Fibroblast of skin of left biceps (primary cell): ENCODE measurements around the gene NFXL1.

Experiments used
- DNase-seq, 2 experiments: peaks; one replicate each; pipeline ENCODE4 v3.0.0-alpha.2; 2013; ENCODE audit warnings: low read depth in 2 of 2

Gene NFXL1

DNA sequence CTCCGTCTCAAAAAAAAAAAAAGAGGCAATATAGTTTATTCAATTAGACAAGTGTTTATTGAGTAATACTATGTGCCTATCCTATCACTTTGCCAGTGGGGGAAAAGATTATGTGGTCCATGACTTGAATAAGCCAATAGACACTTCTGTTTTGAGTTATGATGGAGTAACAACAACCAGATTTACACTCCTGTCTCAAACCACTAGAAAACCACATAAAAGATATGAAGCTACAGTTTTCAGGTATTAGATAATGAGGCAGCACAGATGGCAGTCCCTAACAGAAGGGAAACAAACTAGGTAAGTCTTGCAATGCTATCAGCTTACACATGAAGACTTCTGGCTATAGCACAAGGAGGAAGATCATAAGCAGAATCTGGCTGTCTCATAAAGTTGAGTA lies 22.5 kb downstream of the NFXL1 start:
- DNase-seq, result no peak

DNA sequence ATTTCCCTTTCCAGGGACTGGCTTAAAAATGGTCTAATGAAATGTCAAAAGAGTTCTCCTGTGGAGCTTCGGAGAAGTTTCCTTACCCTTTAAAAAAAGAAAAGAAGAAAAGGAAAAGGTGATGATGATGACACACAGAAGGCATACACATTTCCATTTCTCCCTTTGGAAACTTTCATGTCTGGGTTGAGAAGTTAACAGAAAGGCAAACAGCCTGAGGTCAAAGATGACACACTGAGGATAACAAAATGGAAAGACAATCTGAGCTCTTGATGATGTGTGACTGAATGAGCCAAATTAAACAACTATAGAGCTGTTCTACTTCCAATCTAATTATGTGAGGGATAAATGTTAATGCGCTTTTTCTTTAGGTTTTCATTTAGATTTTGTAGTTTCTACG lies 32.2 kb downstream of the NFXL1 start:
- DNase-seq, result no peak

DNA sequence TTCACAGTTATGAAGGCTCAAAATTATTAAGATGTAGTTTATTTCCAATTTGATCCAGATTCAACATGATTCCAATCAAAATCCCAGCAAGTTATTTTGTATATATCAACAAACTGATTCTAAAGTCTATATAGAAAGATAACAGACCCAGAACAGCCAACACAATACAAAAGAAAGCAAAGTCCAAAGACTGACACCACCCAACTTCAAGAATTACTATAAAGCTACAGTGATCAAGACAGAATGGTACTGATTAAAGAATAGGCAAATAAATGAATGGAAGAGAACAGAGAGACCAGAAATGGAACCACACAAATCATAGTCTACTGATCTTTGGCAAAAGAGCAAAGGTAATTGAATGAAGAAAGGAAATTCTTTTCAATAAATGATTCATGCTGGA lies 34.9 kb downstream of the NFXL1 start:
- DNase-seq, result no peak

DNA sequence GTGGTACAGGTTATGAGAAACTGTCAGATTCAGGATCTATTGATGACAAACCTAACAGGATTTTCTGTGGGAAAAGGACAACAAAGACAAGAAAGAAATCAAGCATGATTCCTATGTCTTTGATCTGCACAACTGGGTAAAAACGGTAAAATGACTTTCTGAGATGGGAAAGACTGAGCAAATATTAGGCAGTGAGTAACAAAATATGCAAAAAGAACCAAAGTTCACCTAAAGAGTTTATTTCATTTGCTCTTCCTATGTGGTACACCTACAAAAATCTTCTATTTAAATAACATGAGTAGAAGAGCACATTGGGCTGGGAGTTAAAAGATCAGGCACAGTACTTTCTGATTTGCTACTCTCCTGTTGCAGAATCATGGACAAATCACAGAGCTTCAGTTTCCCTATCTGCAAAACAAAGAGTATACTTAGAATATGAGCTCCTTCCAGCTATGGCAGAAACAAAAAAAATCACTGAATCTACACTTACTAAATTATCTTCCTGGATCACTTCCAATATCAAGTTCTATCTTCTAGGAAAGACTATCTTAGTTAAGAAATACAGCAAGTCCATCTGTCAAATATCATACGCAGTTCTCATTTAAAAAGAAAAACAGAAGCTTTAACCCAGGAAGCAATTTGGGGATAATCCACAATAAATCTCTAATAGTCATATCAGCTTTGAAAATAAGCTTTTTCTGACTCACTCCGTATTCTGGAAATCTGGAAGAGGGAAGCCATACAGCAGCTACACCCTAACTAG lies 37.4 kb downstream of the NFXL1 start:
- DNase-seq, result no peak

DNA sequence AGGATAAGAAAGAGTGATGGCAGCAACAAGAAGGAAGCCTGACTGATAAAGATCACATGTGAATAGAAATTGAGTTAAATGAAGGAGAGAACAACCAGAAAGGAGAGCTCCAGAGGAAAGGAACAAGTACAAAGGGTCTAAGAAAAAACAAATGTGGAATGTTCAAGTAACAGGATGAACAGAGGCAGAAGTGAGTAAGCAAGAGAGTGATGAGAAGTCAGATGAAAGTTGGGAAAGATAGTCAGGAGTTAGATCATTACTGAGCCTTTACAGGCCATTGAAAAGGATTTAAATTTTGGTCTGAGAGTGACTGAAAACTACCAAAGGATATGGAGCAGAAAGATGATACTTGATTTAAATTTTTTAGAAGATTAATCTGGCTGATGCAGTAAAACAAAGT lies 38.1 kb downstream of the NFXL1 start:
- DNase-seq, result no peak

DNA sequence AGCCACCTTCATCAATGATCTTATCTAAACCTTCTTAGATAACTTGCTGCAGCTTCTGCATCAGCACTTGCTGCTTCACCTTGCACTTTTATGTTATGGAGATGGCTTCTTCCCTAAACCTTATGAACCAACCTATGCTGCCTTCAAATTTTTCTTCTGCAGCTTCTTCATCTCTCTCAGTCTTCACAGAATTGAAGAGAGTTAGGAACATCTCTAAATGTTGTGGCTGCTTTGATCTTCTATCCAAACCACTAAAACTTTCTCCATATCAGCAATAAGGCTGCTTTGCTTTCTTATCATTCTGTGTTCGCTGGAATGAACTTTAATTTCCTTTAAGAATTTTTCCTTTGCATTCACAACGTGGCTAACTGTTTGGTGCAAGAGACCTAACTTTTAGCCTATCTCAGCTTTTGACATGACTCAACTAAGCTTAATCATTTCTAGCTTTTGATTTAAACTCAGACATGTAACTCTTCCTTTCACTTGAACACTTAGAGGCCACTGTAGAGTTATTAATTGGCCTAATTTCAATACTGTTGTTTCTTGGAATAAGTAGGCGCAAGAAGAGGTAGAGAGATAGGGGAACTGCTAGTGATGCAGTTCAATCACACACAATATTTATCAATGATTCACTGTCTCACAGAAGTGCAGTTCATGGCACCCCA lies 40.4 kb downstream of the NFXL1 start:
- no peak for DNase-seq

DNA sequence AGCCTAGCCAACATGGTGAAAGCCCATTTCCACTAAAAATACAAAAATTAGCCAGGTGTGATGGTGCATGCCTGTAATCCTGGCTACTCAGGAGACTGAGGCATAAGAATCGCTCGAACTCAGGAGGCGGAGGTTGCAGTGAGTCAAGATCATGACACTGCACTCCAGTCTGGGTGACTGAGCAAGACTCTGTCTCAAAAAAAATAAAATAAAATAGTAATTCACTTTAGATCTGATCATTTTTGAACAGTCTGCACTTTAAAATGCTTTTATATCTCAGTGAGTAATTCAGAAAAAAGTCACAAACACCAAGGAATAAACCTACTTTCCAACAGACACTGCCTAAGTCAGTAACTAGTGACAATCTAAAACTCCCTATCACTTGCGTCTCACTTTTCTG lies 50.9 kb downstream of the NFXL1 start:
- no peak for DNase-seq

DNA sequence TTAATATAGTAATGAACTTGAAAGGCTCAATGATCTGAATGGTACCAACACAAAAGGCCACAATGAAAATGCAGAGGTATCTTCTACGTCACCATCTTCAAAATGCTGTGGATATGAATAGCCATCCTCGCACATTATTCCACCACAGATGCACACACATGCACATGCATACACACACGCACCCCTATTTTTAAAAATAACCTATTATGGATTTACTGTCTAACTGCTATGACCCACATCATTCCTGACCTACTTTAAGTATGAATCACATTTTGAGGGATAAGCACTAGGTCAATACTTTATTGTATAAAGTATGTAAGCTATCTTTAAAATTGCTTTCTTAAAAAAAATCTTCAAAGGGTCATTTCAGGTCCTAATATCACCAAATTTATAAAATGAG lies 52.1 kb downstream of the NFXL1 start:
- peak; percentile 54 to 63 for DNase-seq

DNA sequence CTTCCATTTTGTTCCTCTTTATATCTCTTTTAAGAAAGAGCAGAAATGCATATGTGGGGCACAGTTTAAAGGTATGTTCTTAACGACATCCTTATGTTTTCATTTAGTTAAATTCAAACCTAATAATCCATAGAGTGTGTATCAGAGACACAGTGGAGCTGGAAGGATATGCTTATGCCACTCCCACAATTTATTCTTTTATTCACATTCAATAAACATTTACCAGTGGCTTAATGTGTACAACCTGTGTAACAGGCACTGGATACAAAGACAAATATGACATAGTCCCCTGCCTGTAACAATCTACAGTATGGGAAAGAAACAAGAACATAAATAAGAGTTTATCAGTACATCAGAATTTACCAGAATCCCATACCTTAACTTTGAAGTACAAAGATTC lies 54.1 kb downstream of the NFXL1 start:
- DNase-seq, result no peak

DNA sequence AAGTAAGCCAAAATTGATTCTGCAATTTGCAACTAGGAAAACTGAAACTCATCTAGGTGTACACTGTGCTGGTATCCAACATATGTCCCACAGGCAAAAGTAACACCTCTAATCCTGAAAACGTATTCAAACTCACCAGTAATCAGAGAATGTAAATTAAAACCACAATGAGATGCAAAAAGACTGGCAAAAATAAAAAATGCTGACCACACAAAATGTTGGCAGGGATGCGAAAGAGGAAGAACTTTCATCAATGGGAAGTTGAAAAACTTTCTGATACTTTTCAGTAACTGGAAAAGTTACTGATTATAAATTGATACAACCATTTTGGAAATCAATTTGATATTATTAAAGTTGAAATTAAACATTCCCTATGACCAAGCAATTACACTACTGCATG lies 56.4 kb downstream of the NFXL1 start:
- no peak for DNase-seq

DNA sequence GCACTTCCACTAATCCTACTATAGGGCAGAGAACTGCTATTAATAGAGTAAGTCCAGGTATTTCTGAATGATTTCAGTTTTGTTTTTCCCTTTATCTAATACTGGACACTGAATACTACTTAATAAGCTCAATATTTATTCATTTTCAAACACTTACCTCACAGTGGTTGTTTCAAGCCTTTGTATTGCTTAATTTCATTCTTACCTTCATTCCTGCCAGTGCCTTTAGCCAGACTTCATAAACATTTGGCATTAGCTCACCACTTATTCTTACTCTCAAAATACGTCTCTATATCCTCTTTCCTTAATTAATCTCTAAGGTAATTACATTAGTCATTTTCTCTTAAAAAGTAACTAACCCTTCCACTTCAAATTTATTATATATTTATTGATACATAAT lies 57.7 kb downstream of the NFXL1 start:
- no peak for DNase-seq

DNA sequence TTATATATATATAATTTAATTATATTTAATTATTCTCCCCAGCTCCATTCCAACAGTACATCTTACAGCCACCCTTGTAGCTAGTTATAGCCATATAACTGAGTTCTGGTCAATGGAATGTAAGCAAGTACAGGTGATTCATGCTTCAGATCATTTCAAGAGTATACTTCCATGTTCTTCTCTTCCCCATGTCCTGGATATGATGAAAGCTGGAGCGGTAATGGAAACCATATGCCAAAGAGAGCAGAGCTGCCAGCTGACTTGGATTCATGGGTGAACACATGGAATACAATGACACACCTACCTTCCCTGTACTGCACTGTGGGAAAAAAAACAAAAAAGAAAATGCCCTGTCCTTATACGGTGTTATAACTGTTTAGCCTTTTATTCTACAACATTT lies 59.0 kb downstream of the NFXL1 start:
- peak; percentile 85 to 86 for DNase-seq

DNA sequence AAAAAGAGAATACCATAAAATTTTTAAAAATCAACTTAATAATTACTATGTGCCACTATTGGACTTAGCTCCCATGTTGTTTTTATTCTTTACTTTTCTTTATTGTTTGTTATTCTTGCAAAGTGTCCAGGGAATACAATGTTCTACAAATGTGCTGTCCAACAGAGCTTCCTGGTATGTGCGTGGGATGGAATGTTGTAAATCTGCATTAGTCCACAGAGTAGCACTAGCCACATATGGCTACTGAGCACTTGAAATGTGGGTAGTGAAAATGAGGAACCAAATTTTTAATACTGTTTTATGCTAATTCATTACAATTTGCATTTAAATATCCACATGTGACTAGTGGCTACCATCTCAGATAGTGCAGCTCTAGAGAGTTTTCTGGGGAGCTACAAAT lies 62.2 kb downstream of the NFXL1 start:
- no peak for DNase-seq

DNA sequence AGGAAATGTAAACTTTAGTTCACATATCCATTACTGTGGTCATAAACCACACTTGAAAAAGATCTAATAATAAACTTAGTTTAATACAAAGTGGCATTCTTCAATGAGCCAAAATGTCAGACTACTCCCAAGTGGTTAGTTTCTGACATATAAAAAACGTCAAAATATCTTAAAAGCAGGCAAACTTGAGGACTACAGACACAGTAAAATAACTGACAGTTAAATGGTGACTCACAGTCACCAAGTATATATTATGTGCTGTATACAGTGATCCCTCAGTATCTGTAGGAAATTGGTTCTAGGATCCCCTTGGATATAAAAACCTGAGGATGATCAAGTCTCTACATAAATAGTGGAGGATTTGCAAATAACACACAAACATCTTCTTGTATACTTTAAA lies 64.9 kb downstream of the NFXL1 start:
- no peak for DNase-seq

DNA sequence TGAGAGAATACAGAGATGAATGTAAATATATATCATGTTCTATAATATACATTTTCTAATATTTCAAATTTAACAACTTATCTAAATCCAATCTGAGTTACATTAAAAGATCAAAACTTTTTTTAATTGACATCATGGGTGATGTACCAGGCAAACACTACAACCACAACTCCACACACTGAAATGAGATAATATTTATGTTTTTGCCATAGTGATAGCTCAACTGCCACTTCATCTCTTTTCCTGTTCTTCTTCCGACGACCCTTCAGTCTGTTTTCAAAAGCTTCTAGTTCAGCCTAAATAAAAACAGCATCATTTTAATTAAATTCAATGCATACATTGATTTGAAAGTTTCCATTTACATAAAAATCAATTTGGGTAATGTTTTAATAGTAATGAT lies 66.3 kb downstream of the NFXL1 start:
- no peak for DNase-seq

DNA sequence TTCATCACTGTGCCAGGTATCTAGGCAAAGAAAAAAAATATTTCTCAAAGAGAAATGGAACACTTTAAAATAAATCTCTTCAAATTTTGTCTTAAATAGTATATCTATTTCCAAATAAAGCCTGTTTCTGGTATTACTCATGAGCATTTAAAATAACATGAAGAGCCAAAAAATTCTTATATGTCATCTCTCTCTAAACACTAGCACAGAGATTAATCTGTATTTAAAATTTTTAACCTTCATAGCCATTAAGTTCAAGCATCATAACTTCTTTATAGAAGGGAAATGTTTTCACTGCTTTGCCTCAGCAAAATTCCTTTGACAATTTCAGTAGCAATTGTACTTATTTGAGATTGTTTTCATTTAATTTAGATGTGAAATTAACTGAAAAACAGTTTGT lies 71.4 kb downstream of the NFXL1 start:
- DNase-seq, result no peak

DNA sequence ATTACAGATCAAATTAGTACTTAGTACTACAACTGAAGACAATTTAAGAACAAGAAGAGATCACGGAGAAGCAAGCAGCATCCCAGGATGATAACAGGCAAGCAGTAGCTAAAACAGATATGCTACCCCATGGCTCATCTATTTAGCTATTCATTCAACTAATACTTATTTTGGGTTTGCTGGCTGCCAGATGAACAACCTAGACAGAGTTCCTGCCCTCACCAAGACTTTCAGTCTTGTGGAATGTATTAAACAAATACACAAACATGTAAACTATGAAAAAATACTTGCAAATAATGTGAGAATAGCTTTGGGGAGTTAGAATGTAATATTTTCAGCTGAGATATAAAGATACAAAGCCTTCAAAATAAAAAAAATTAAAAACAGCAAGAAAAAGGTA lies 74.1 kb downstream of the NFXL1 start:
- DNase-seq, result no peak

DNA sequence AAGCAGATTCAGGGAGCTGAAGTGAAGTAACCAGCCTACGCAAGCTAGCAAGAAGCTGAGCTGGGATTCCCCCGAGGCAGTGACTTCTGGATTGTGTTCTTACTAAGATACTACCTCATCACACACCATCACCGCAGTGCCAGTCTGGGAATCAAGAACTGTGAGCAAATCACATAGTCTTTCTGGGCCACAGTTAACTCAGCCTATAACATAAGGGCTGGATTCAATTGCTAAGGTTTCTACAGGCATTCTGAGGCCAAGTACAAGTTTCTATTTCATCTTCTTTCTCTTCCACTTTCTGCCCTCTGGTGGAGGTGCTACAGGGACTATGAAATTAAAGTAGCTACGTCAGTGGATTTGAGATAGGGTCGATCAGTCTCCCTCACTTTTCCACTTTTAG lies 75.1 kb downstream of the NFXL1 start:
- DNase-seq, result no peak

DNA sequence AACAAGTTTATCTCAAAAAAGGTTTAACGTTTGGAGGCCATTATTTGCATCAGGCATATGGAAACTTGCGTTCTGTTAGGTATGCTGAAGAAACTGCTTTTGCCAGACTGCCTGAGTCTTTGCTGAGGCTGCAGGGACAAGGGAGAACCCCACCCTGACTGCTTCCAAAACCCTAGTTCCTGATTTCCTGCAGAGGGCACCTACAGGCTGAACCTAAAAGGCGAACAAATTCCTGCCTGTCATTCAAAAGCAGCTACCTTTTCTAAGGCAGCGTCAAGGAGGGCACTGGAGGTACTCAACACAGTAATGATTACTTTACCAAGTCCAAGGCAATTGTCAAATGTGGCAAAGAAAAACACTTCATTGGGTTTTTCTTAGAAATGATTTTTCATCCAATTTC lies 75.9 kb downstream of the NFXL1 start:
- DNase-seq, result no peak

DNA sequence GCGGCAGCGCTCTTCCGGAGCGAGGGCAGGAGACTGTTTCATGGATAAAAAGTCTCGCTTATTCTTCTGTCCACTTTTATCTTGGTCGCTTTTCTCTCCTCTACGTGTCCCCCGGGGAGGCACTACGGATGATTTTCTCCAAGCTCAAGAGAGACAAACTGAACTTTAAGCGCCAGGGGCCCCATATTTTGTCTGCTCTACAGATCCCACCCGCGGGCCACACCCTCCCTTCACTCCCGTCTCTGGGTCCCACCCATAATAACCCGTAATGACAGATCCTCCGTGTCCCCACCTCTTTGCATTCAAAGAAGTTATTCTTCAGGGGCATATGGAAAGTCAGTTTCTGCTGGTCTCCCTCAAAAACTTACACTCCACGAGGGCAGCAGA lies 76.5 kb downstream of the NFXL1 start, which contains the start of gene CORIN:
CORIN (minus strand) TSS at position 160 of the 387 bp plus-strand sequence; CDS start at position 42, 118 bp downstream.
- no peak for DNase-seq

DNA sequence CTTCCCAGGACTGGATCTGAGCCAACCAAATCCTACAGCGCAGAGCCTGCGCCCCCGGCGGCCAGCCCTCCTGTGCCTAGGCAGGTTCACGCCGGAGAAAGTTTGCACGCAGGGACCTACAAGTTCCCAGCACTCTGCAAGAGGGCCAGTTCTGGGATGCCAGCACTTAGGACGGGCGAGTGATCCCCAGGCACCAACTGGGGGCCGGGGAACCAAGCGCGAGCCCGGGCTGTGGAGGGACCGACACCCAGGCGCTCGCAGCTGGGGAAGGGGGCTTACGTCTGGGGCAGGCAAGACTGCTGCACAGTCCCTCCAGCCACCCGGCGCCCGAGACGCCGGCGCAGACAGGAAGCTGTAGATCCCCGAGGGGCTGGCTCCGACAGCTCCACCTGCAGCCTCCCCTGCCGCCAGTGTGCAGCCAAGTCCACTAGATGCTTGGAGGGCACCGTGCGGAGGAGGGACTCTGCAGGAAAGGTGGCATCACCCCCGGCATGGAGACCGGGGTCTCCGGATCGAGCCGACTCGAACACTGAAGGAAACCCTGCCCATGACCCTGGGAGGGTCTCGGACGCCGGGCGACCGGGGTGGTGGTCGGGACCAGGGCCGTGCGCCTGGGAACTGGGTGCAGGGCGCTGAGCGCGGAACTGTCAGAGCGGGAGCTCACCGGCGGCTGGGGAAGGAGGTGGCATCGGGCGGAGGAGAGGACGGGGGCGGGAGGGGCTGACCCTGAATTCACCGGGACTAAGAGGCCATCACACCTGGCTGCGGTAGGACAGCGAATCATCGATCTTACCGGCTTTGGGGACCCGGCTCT lies 77.1 kb downstream of the NFXL1 start:
- no peak for DNase-seq

DNA sequence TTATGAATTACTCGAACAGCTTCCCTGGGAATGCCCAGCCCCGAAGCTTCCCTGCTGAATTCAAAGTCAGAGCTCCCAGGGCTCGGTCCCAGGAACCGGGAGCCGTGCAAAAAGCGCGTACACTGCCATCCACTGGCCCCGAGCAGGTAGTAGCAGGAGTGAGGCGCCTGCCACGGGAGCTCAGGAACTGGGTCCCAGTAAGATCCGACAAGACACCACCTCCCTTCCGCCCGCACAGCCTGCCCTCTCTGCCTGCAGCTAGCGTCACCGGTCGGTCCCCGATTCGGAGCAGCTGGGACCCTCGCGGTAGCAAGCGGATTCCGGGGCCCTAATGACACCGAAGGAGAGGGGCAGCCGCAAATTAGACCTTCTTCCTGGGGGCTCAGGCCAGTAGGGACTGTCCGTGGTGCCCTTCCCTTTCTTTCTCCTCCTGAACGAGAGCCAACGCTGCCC lies 77.7 kb downstream of the NFXL1 start:
- peak; percentile 55 to 58 for DNase-seq

DNA sequence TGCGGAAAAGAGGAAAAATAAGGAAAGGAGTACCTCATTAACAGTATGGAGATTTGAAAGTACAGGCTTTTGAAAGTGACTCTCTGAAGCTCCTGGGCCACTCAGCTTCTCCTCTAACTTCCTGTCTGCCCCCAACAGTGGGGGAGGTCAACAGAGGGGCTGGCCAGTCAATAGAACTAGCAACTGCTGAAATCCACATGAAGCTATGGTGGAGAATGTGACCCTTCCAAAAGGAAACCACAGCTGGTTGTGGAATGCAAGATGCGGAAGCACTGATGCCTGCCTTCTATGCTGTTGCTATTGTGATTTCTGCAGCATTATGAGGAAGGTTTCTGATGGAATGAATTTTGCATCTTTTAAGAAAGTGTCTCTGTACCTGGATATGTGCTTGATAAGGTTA lies 78.9 kb downstream of the NFXL1 start:
- no peak for DNase-seq
